K562 (cell line): ENCODE data around the gene SRSF9. TPM values are rescaled to one million over a fixed set of nuclear protein-coding genes. Genes with fewer than 3 reads are reported as not detected.

Source experiments
- CREM ChIP-seq: IDR thresholded peaks from 2 replicates; pipeline ENCODE4 v1.6.1; 2014; ENCODE audit warnings: antibody characterized with exemption, low read depth
- ETS2 ChIP-seq: IDR thresholded peaks from 2 replicates; pipeline ENCODE4 v1.6.1; 2016; ENCODE audit warnings: borderline replicate concordance, missing genetic modification characterization, mild to moderate bottlenecking, moderate library complexity, missing compliant biosample characterization; ENCODE audit not compliant: poor library complexity, severe bottlenecking
- FOXK2 ChIP-seq, 2 experiments: fragments of 450-650 bp; IDR thresholded peaks in 1 of 2; conservative IDR thresholded peaks in 1 of 2; 2 replicates each; pipeline ENCODE4 v1.6.1; 2016; ENCODE audit warnings: low read depth in 2 of 2, mild to moderate bottlenecking in 1 of 2
- FOXP1 ChIP-seq: sonication (generic); formaldehyde crosslinking; IDR thresholded peaks from 2 replicates; pipeline ENCODE4 v1.8.0; 2022; ENCODE audit warnings: mild to moderate bottlenecking, missing genetic modification reagents
- HES1 ChIP-seq: fragments of 450-650 bp; IDR thresholded peaks from 2 replicates; pipeline ENCODE4 v1.6.1; 2016; ENCODE audit warnings: low read depth, mild to moderate bottlenecking, moderate library complexity
- KDM5B ChIP-seq: fragments of 200-600 bp; sonication (generic); IDR thresholded peaks from 2 replicates; pipeline ENCODE4 v1.6.1; 2012; ENCODE audit warnings: low read depth, mild to moderate bottlenecking, moderate library complexity, low read length, control low read depth, inconsistent platforms; ENCODE audit not compliant: insufficient replicate concordance
- PHF21A ChIP-seq: fragments of 450-650 bp; IDR thresholded peaks from 2 replicates; pipeline ENCODE4 v1.6.1; 2017; ENCODE audit warnings: low read depth, borderline replicate concordance
- PML ChIP-seq: IDR thresholded peaks from 2 replicates; pipeline ENCODE4 v1.6.1; 2012; ENCODE audit warnings: low read length, inconsistent platforms
- RBFOX2 ChIP-seq: fragments of 200-400 bp; formaldehyde crosslinking; IDR thresholded peaks from 2 replicates; pipeline ENCODE4 v1.6.1; 2017; ENCODE audit warnings: low read depth, mild to moderate bottlenecking, low read length, moderate library complexity
- RBM39 ChIP-seq: fragments of 200-400 bp; formaldehyde crosslinking; optimal IDR thresholded peaks from 2 replicates; pipeline ENCODE3; 2018; ENCODE audit warnings: low read depth, low read length
- RFX1 ChIP-seq: fragments of 450-650 bp; IDR thresholded peaks from 2 replicates; pipeline ENCODE4 v1.6.1; 2016; ENCODE audit warnings: mild to moderate bottlenecking, moderate library complexity
- SRSF7 ChIP-seq: fragments of 200-400 bp; formaldehyde crosslinking; optimal IDR thresholded peaks from 2 replicates; pipeline ENCODE3; 2017; ENCODE audit warnings: mild to moderate bottlenecking, low read depth, low read length
- TBP ChIP-seq: optimal IDR thresholded peaks from 2 replicates; pipeline ENCODE3; 2011; ENCODE audit warnings: low read depth, low read length, improper control_type of control experiment
- TCF7 ChIP-seq: sonication (generic); IDR thresholded peaks from 2 replicates; pipeline ENCODE4 v1.6.1; 2016; ENCODE audit warnings: antibody characterized with exemption, borderline replicate concordance
- TFE3 ChIP-seq: fragments of 450-650 bp; formaldehyde crosslinking; IDR thresholded peaks from 2 replicates; pipeline ENCODE4 v1.4.0; 2020; ENCODE audit warnings: mild to moderate bottlenecking, mixed read lengths
- ZNF12 ChIP-seq: sonication (generic); formaldehyde crosslinking; IDR thresholded peaks from 2 replicates; pipeline ENCODE4 v1.4.0; 2020; ENCODE audit warnings: mild to moderate bottlenecking, missing genetic modification reagents
- polyA plus RNA-seq, 8 experiments: library from polyadenylated mRNA; depleted of rRNA in 4 of 8; stranded (reverse) in 5 of 8; unstranded in 3 of 8; fragments of >200 nt; fragmentation: Nextera tagmentation in 2 of 8; fragmentation: Illumina TruSeq in 1 of 8; extraction: Ambion mirVana in 2 of 8; extraction: Trizol in 1 of 8; gene quantifications; 2 replicates each; pipeline versions ENCODE4 v1.2.1 to v1.2.3, GENCODE V29; 2011 to 2014; ENCODE audit warnings: inconsistent platforms in 1 of 8, missing spikeins in 1 of 8
- total RNA-seq, 7 experiments: library from RNA; depleted of rRNA in 6 of 7; stranded (reverse); fragments of >200 nt in 6 of 7; fragmentation: Illumina TruSeq in 2 of 7; extraction: Trizol in 2 of 7; gene quantifications; 2 replicates each; pipeline versions ENCODE4 v1.2.1 to v1.2.3, GENCODE V29; 2011 to 2021; ENCODE audit warnings: low replicate concordance in 1 of 7
- TF ChIP-seq, protein P1 (sequence below): sonication (generic); IDR thresholded peaks from 2 replicates; pipeline ENCODE4 v1.6.1; 2016
- TF ChIP-seq, protein P2 (sequence below): sonication (generic); formaldehyde crosslinking; IDR thresholded peaks from 2 replicates; pipeline ENCODE4 v1.8.0; 2022; ENCODE audit warnings: mild to moderate bottlenecking, missing genetic modification reagents
- TF ChIP-seq, protein P3 (sequence below): fragments of 450-650 bp; conservative IDR thresholded peaks from 2 replicates; pipeline ENCODE4 v1.6.1; 2016; ENCODE audit warnings: missing genetic modification characterization, low read depth, mild to moderate bottlenecking, missing compliant biosample characterization, moderate library complexity

The SRSF9 gene
- total and polyA plus RNA-seq, 9 of the 15 experiments (the other 6 are each of a cell fraction or from before 2014, with no cell fraction given), result 40.3 to 291 (median 230) TPM

DNA sequence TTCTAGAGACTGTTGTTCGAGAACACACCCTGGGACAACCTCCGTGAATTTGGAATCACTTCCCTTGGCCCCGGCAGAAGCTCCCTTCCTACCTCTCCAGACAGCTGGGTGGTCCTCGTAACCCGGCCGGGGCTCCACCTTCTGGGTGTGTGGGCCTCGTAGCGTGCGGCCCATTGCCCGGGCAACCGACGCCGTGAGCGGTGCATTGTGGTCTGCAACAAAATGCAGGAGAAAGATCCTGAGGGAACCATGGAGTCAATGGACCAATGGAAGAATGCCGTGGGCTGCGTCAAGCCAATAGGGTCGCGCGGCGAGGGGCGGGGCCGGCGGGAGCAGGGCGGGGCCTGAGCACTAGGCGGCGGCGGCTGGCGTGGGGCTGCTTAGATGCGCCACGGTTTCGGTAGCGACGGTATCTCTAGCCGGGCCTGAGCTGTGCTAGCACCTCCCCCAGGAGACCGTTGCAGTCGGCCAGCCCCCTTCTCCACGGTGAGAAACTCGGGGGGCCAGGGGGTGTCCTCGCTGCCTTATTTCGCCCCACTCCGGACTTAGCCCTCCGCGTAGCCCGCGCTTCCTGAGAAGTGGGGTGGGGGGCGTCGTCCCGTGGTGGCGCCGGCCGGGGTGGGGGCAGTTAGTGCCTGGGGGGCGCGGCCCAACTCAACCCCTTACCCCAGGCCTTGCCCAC is 26.3 kb upstream of the SRSF9 start, which contains the start of gene DYNLL1 (continued):
- TF ChIP-seq HES1 (no peak), RBM39 (no peak), PHF21A (no peak), FOXP1 (CRISPR knock-in tag) (peak; percentile 39; the same call in 1 of the 2 replicates), TFE3 (CRISPR knock-in tag) (no peak), RBFOX2 (peak; percentile 99), PML (peak; percentile 65), RFX1 (peak; percentile 98), FOXK2 (conservative IDR thresholded peaks at IDR 0.05 in 1 of 2, IDR thresholded peaks at IDR 0.05 in 1 of 2; ENCODE audit: low read depth in 2 of 2) (peak; percentile 39 to 60; a peak in 1 of 4 replicates), TBP (peak; percentile 98), ZNF12 (CRISPR knock-in tag) (no peak), KDM5B (peak; percentile 98), ETS2 (tag) (no peak), CREM (peak; percentile 89), TCF7 (0 out of 2 replicates have a peak, but pooled peaks have one; percentile 41), SRSF7 (no peak)
- TF ChIP-seq, protein P1, sequence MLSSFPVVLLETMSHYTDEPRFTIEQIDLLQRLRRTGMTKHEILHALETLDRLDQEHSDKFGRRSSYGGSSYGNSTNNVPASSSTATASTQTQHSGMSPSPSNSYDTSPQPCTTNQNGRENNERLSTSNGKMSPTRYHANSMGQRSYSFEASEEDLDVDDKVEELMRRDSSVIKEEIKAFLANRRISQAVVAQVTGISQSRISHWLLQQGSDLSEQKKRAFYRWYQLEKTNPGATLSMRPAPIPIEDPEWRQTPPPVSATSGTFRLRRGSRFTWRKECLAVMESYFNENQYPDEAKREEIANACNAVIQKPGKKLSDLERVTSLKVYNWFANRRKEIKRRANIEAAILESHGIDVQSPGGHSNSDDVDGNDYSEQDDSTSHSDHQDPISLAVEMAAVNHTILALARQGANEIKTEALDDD, result no peak
- TF ChIP-seq, protein P2, sequence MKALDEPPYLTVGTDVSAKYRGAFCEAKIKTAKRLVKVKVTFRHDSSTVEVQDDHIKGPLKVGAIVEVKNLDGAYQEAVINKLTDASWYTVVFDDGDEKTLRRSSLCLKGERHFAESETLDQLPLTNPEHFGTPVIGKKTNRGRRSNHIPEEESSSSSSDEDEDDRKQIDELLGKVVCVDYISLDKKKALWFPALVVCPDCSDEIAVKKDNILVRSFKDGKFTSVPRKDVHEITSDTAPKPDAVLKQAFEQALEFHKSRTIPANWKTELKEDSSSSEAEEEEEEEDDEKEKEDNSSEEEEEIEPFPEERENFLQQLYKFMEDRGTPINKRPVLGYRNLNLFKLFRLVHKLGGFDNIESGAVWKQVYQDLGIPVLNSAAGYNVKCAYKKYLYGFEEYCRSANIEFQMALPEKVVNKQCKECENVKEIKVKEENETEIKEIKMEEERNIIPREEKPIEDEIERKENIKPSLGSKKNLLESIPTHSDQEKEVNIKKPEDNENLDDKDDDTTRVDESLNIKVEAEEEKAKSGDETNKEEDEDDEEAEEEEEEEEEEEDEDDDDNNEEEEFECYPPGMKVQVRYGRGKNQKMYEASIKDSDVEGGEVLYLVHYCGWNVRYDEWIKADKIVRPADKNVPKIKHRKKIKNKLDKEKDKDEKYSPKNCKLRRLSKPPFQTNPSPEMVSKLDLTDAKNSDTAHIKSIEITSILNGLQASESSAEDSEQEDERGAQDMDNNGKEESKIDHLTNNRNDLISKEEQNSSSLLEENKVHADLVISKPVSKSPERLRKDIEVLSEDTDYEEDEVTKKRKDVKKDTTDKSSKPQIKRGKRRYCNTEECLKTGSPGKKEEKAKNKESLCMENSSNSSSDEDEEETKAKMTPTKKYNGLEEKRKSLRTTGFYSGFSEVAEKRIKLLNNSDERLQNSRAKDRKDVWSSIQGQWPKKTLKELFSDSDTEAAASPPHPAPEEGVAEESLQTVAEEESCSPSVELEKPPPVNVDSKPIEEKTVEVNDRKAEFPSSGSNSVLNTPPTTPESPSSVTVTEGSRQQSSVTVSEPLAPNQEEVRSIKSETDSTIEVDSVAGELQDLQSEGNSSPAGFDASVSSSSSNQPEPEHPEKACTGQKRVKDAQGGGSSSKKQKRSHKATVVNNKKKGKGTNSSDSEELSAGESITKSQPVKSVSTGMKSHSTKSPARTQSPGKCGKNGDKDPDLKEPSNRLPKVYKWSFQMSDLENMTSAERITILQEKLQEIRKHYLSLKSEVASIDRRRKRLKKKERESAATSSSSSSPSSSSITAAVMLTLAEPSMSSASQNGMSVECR (CRISPR knock-in tag), result peak; percentile 98
- TF ChIP-seq, protein P3, sequence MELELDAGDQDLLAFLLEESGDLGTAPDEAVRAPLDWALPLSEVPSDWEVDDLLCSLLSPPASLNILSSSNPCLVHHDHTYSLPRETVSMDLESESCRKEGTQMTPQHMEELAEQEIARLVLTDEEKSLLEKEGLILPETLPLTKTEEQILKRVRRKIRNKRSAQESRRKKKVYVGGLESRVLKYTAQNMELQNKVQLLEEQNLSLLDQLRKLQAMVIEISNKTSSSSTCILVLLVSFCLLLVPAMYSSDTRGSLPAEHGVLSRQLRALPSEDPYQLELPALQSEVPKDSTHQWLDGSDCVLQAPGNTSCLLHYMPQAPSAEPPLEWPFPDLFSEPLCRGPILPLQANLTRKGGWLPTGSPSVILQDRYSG (tag), result no peak
